IMR-90 (cell line): ENCODE data around the gene TALDO1.
A peak's percentile ranks its signal among the peaks of the same experiment; 100 is the strongest.

Source experiments
- BHLHE40 ChIP-seq: fragments of 150-350 bp; IDR thresholded peaks from 2 replicates; pipeline ENCODE4 v1.6.1; 2016; ENCODE audit warnings: mild to moderate bottlenecking, low read depth, low read length
- CEBPB ChIP-seq: IDR thresholded peaks from 2 replicates; pipeline ENCODE4 v1.6.1; 2012; ENCODE audit warnings: low read depth, low read length, improper control_type of control experiment
- MAZ ChIP-seq: IDR thresholded peaks from 2 replicates; pipeline ENCODE4 v1.6.1; 2012; ENCODE audit warnings: low read depth, mild to moderate bottlenecking, low read length, improper control_type of control experiment, moderate library complexity, borderline replicate concordance
- POLR2A ChIP-seq: IDR thresholded peaks from 2 replicates; pipeline ENCODE4 v1.6.1; 2012; ENCODE audit warnings: mild to moderate bottlenecking, low read depth, low read length
- RAD21 ChIP-seq: IDR thresholded peaks from 2 replicates; pipeline ENCODE4 v1.6.1; 2012; ENCODE audit warnings: low read length, improper control_type of control experiment
- RCOR1 ChIP-seq: IDR thresholded peaks from 2 replicates; pipeline ENCODE4 v1.6.1; 2012; ENCODE audit warnings: mild to moderate bottlenecking, low read length, improper control_type of control experiment; ENCODE audit not compliant: insufficient replicate concordance
- TF ChIP-seq, protein P1 (sequence below): conservative IDR thresholded peaks from 2 replicates; pipeline ENCODE4 v1.5.1; 2012; ENCODE audit warnings: mild to moderate bottlenecking, low read depth, low read length, improper control_type of control experiment
- TF ChIP-seq, protein P2 (sequence below): fragments of 150-350 bp; IDR thresholded peaks from 2 replicates; pipeline ENCODE4 v1.6.1; 2017; ENCODE audit warnings: mild to moderate bottlenecking, antibody characterized with exemption, low read length, low read depth

- TF ChIP-seq POLR2A, result peak; percentile 62
- TF ChIP-seq, protein P1, sequence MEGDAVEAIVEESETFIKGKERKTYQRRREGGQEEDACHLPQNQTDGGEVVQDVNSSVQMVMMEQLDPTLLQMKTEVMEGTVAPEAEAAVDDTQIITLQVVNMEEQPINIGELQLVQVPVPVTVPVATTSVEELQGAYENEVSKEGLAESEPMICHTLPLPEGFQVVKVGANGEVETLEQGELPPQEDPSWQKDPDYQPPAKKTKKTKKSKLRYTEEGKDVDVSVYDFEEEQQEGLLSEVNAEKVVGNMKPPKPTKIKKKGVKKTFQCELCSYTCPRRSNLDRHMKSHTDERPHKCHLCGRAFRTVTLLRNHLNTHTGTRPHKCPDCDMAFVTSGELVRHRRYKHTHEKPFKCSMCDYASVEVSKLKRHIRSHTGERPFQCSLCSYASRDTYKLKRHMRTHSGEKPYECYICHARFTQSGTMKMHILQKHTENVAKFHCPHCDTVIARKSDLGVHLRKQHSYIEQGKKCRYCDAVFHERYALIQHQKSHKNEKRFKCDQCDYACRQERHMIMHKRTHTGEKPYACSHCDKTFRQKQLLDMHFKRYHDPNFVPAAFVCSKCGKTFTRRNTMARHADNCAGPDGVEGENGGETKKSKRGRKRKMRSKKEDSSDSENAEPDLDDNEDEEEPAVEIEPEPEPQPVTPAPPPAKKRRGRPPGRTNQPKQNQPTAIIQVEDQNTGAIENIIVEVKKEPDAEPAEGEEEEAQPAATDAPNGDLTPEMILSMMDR, result peak; percentile 32; the same call in 1 of the 2 replicates
- TF ChIP-seq, protein P2, sequence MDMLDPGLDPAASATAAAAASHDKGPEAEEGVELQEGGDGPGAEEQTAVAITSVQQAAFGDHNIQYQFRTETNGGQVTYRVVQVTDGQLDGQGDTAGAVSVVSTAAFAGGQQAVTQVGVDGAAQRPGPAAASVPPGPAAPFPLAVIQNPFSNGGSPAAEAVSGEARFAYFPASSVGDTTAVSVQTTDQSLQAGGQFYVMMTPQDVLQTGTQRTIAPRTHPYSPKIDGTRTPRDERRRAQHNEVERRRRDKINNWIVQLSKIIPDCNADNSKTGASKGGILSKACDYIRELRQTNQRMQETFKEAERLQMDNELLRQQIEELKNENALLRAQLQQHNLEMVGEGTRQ, result no peak
- TF ChIP-seq MAZ, result peak; percentile 59; the same call in 1 of the 2 replicates
- no peak for TF ChIP-seq RCOR1
- no peak for TF ChIP-seq CEBPB
- TF ChIP-seq BHLHE40, result no peak
- no peak for TF ChIP-seq RAD21
Measured at GRCh38 chr11:747158-748006, at the start of gene TALDO1.
